Mononuclear cell (primary cell): Measurements from ENCODE around the gene NWD2. TPM values are rescaled to one million over a fixed set of nuclear protein-coding genes. Genes with fewer than 3 reads are reported as not detected.

Source experiments
- H3K27me3 ChIP-seq: 2 replicates; pipeline ENCODE4 v1.6.0; 2011; ENCODE audit warnings: low read length, control low read depth; ENCODE audit not compliant: insufficient read depth
- H3K4me1 ChIP-seq: 2 replicates; pipeline ENCODE4 v1.5.1; 2011; ENCODE audit warnings: mild to moderate bottlenecking, low read length, control low read depth; ENCODE audit not compliant: insufficient read depth
- H3K4me3 ChIP-seq: 2 replicates; pipeline ENCODE4 v1.5.1; 2011; ENCODE audit warnings: mild to moderate bottlenecking, low read length, moderate library complexity
- H3K9me3 ChIP-seq: 2 replicates; pipeline ENCODE4 v1.5.1; 2011; ENCODE audit warnings: low read depth, mild to moderate bottlenecking, control low read depth, low read length
- total RNA-seq: library from RNA; depleted of rRNA; stranded (reverse); fragments of >200 nt; gene quantifications from one replicate; pipeline ENCODE4 v1.2.3, GENCODE V29; 2012

The NWD2 gene
- total RNA-seq, 1 donor: under 0.01 TPM

DNA sequence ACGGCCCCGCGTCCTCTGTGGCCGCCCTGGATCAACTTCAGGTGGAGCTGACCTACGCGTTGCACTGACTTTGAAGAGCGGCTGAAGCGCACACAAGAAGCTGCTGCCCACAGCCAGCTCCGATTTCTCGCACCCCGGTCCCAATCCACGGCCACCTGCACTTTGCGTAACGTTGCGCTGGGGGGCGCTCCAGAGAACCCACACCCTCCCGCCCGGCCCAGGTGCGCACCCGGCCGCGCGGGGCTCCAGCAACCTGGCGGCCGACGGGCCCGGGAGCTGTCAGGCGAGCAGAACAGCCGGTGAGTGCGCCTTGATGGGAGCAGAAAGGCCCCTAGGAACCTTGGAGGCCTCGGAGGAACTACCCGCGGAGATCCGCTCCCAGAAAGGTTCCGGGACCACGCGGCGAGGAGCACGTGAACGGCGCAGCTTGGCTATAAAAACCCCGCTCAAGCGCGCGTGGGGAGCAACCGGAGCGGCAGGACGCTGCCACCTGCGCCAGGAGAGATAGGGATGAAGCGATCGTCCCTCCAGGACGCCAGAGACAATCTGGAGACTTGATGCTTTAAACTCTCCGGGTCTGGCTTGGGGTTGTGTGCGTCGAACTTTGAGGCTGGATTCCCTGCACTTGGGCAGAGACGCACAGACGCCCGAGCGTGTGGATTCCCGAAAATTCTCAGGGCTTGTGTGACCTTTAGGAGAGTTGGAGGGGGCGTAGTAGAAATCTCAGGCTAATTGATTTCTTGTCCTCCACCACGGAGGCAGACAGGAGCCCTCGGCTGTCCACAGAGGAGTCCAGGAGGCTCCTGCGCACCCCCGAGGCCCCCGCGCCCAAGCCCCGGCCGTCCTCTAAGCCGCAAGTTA, 591 bp upstream of the NWD2 start:
- Histone ChIP-seq H3K9me3 (no peaks in the 10 kb centered on the region), H3K4me3 (no peak overlapping the region), H3K4me1 (no peaks in the 10 kb centered on the region), H3K27me3 (peaks cover 65% of the 10 kb centered on the region)

DNA sequence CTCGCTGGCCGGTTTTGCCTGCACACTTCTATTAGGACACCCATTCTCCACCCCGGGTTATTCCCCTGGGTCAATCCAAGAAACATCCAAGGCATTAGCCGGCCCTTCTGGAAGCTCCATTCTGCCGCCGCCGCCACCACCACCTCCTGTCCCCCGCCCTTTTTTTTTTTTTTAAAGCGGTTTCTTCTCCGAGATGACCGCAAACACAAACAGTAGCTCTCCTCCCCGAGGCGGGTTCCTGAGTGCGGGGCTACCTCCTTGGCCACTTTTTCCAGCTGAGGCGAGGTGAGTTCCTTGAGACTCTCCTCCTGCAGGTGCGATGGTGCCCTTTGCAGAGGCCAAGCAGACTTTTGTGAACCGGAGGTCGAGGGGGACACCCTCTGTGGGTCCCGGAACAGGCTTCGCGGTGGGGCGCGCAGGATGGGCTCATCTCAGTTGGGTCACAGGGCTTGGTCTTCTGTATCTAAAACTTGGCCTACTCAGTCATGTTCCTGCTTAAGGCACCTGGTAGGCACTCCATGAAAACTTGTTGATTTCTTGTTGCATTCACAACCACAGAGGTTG, 930 bp downstream of the NWD2 start:
- H3K9me3 ChIP-seq: no peaks in the 10 kb centered on the region
- peaks cover 65% of the 10 kb centered on the region for H3K27me3 ChIP-seq
- no peaks in the 10 kb centered on the region for H3K4me1 ChIP-seq
- no peak overlapping the region for H3K4me3 ChIP-seq

DNA sequence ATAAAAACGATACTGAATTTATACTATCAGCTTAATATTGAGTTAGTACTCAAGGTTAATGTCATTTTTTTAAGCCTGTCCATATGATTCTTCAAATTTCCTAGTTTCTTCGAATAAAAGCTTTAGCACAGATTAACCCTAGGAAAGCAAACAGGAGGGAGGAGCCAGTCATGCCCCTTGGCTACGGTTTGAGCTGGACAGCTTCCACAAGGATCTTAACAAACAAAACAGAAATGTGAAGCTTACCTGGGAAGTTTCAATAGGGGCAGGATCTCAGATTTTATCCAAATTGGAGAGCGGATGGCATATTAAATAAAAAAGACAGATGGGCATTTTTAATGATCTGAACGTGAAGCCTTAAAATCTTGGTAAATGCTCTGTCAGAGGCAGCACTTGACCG, 2.3 kb downstream of the NWD2 start:
- H3K4me1 ChIP-seq: no peaks in the 10 kb centered on the region
- peaks cover 53% of the 10 kb centered on the region for H3K27me3 ChIP-seq
- no peaks in the 10 kb centered on the region for H3K9me3 ChIP-seq
- no peak overlapping the region for H3K4me3 ChIP-seq

DNA sequence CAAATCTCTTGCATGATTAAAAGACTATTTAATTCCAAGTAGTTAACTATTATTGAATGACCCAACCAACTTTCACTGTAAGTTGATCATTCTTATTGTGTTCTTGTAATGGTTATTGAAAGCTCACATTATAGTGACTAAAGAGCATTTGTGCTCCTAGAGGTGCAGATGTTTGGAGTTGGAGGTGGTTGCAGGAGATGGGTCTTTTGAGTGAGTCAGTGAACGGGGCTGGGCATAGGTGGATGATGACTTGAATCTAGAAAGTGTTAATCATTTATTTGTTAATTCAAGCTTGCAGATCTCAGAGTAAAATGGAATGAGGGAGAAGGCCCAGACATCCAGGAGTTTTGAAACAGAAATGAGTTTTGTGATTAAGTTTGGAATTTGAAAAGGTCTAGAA, 13.7 kb downstream of the NWD2 start:
- Histone ChIP-seq H3K9me3 (no peaks in the 10 kb centered on the region), H3K27me3 (no peaks in the 10 kb centered on the region), H3K4me3 (no peak overlapping the region), H3K4me1 (no peaks in the 10 kb centered on the region)

DNA sequence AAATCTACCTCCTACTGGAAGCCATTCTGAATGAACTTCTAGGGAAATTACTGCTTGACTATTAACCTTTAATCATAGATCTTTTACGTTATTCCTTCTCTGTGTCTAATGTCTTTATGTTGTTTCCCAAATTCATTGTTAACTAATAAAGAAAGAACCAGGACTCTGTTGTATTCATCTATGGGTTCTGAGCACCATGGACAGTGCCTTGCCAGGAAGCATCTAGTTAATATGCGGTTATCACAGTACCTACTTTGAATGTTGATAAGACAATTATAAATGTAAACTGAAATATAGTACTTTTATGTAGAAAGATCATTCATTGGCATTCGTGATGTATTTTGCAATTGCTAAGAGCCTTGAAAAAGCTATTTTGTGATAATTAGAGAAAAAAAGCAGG, 23.8 kb downstream of the NWD2 start:
- no peaks in the 10 kb centered on the region for H3K9me3 ChIP-seq
- no peaks in the 10 kb centered on the region for H3K4me1 ChIP-seq
- no peak overlapping the region for H3K4me3 ChIP-seq
- H3K27me3 ChIP-seq: no peaks in the 10 kb centered on the region

DNA sequence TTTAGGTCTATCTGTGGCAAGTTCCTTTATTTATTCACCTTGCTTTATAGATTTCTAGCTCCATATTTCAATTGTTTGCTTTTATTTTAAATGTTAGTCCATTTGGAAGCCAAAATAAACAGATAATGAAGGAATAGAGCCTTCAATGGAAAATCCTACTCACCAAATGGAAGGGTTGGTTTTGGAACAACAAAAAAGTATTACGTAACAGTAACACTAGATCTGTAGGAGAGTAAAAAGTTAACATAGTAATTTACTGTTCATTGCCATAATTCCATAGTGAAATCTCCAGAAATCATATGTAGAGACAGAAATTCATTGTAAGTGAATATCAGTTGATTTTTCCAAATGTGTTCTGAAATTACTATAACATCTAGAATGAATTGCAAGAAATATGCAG, 34.6 kb downstream of the NWD2 start:
- Histone ChIP-seq H3K9me3 (no peaks in the 10 kb centered on the region), H3K4me3 (no peak overlapping the region), H3K27me3 (no peaks in the 10 kb centered on the region), H3K4me1 (no peaks in the 10 kb centered on the region)

DNA sequence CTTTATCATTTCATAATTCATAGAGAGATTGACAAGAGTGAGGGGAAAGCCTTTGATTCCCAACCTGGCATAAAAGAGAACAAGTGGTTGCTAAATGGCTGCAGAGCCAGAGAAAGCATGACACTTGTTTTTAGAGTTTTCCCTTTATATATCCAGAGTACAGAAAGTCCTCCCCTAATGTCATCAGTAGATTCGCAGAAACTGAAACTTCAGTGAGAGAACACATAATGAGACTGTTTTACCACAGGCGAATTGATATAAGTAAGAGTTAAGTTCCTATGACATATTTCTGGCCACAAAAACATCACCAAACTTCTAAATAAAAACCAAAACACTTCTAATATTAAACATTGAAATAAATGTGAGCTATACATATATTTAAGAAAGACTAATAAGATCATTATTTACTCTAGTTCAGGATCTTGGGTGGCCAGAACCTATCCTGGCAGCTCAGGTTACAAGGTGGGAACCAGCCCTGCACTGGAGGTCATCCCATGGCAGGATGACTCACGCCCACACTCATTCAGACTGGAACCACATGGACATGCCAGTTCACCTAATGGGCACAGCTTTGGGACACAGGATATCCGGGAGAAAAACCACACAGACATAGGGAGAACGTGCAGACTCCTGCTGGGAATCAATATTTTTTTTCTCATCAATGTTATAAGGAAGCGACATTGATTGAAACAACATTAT, 35.5 kb downstream of the NWD2 start:
- Histone ChIP-seq H3K4me3 (no peak overlapping the region), H3K9me3 (no peaks in the 10 kb centered on the region), H3K4me1 (no peaks in the 10 kb centered on the region), H3K27me3 (no peaks in the 10 kb centered on the region)

DNA sequence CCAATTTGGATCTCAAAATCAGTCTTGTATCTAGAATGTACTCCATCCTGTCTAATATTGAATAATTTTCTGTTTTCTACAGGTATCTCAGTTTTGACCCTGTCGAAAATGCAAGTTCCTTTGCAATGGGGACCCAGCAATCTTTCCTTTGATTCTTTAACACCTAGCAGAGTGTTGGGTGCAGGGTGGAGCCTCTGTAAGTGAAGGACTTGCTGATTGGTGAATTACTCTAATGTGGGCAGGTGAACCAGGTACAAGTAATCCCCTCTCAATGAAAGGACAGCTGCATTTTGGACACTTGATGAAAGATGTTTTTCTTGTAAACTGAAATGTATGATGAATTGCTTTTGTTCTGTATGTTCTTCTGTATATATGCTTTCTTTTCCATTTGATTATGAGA, 54.9 kb downstream of the NWD2 start:
- no peaks in the 10 kb centered on the region for H3K9me3 ChIP-seq

DNA sequence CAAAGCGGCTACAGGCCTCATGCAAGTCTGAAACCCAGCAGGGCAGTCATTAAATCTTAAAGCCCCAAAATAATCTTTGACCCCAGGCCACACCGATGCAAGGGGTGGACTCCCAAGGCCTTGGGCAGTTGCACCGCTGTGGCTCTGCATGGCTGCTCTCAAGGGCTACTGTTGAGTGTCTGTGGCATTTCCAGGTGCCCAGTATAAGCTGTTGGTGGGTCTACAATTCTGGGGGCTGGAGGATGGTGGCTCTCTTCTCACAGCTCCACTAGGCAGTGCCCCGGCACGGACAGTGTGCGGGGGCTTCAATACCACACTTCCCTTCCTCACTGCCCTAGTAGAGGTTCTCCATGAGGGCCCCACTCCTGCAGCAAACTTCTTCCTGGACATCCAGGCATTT, 60.1 kb downstream of the NWD2 start:
- Histone ChIP-seq H3K4me3 (no peak overlapping the region), H3K4me1 (no peaks in the 10 kb centered on the region), H3K27me3 (no peaks in the 10 kb centered on the region), H3K9me3 (no peaks in the 10 kb centered on the region)

More for the DNA sequence above, 54.9 kb downstream of the NWD2 start:
- Histone ChIP-seq H3K4me3 (no peak overlapping the region), H3K27me3 (no peaks in the 10 kb centered on the region), H3K4me1 (no peaks in the 10 kb centered on the region)

DNA sequence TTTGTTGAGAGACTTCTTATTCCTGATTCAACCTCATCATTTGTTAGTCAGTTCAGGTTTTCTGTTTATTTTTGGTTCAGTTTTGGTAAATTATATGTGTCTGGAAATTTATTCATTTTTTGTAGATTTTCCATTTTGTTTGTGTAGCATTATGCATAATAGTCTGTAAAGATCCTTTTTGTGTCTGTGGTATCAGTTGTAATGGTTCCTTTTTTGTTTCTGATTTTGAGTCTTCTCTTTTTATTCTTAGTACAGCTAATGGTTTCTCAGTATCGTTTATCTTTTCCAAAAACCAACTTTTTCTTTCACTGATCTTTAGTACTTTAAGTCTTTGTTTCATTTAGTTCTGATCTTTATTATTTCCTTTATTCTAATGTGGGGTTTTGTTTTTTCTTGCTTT, 61.4 kb downstream of the NWD2 start:
- Histone ChIP-seq H3K27me3 (no peaks in the 10 kb centered on the region), H3K4me1 (no peaks in the 10 kb centered on the region), H3K4me3 (no peak overlapping the region), H3K9me3 (no peaks in the 10 kb centered on the region)

DNA sequence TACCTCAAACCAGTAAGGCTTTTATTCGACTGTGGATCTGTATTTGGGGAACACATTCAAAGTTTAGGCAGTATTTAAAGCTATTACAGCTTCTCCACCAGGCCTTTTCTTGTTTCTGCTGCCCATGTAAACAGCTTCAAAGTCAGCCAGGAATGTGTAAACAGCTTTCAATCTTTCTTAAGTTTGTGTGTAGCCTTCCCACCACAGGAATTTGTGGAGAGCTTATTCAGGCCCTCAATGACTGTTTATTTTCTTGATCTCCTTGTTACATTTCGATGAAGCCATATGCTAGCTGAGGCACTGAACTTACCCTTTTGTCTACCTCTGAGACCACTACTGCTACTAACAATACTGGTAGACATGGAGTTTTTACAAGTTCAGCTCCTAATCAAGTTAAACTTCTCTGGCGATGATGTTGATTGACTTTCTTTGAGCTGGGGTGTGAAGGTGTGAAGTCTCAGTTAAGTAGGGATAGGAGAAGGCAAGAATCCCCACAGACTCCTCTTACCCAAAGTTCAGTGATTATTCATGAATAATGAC, 72.6 kb downstream of the NWD2 start:
- no peaks in the 10 kb centered on the region for H3K4me1 ChIP-seq
- no peaks in the 10 kb centered on the region for H3K9me3 ChIP-seq
- H3K27me3 ChIP-seq: no peaks in the 10 kb centered on the region
- H3K4me3 ChIP-seq: no peak overlapping the region

DNA sequence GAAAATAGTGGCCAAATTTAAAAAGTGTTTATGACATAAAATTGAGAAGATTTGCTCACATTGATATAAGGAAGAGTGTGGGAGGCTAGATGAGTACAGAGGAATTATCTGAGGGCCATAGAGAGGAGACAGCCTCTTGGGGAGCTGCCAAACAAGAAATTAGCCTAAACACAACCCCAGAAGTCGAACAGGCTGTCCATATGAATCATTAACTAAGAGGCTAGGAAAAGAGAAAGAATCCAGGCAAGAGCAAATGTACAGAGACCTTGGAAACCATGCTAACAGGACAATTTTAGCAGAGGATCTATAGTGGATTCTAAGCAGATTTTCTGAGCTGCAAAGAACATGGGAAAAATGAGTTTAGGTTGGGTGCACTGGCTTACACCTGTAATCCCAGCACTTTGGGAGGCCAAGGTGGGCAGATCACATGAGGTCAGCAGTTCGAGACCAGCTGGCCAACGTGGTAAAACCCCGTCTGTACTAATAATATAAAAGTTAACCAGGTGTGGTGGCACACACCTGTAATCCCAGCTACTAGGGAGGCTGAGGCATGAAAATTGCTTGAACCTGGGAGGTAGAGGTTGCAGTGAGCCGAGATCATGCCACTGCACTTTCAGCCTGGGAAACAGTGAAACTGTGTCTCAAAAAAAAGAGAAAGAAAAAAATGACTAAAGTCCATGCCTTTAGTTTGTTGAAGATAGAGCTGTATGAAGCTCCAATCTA, 76.1 kb downstream of the NWD2 start:
- Histone ChIP-seq H3K4me3 (no peak overlapping the region), H3K9me3 (no peaks in the 10 kb centered on the region), H3K27me3 (no peaks in the 10 kb centered on the region)

DNA sequence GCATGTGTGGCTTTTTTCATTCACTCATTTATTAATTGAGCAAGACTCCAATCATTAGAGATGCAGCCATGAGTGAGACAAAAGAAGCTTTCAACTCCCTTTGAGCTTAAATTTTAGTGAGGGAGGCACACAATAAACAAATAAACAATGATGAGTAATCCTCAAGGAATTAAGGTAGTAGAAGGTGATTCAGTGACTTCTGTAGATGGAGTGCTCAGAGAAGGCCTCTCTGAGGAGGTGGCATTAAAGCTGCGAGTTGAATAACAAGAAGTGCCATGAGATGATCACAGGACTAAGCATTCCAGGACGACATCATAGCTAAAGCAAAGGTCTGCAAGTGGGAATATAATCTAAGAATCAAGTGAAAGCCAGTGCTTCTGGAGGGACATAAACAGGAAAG, 77.6 kb downstream of the NWD2 start:
- Histone ChIP-seq H3K4me1 (no peaks in the 10 kb centered on the region), H3K9me3 (no peaks in the 10 kb centered on the region), H3K4me3 (no peak overlapping the region), H3K27me3 (no peaks in the 10 kb centered on the region)

More for the DNA sequence above, 76.1 kb downstream of the NWD2 start:
- no peaks in the 10 kb centered on the region for H3K4me1 ChIP-seq

DNA sequence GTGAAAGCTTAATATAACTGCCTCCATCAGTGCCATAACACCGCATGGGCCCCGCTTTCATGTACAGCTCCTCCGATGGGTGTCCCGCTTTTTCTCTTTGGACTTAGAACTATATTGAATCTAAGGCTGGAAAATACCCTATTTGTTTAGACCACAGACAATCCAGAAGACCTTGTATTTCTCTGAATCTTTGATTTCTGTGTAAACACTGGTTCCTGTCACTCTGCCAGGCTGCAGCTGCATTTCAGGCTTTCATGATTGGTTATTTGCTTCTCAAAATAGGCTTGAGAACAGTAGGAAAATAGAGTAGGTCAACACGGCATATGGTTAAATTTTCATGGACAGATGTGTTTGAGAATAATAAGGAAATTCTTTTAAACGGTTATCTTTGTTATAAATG, 80.0 kb downstream of the NWD2 start:
- no peaks in the 10 kb centered on the region for H3K27me3 ChIP-seq
- no peaks in the 10 kb centered on the region for H3K4me1 ChIP-seq
- no peaks in the 10 kb centered on the region for H3K9me3 ChIP-seq
- no peak overlapping the region for H3K4me3 ChIP-seq

DNA sequence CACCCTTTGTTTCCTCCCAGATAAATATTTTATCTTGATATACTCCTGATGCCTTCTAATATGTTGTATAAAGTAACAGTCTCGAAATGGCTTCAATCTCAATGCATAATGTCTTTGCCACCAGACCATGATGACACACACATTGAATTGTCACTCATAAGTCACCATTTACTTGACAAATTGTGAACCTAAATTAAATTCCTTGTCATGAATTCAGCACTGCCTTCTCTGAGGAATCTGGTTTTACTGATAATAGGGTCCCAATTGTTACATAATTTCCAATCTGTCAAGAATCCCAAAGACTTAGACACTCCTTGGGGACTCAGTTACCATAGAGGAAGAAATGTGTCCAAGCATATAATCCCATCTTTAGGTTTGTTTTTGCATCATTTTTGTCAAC, 82.3 kb downstream of the NWD2 start:
- H3K27me3 ChIP-seq: no peaks in the 10 kb centered on the region
- no peaks in the 10 kb centered on the region for H3K4me1 ChIP-seq
- no peak overlapping the region for H3K4me3 ChIP-seq
- no peaks in the 10 kb centered on the region for H3K9me3 ChIP-seq
